TTC549 (cell line): ENCODE results near the gene CDX1.

Source experiments
- FAIRE-seq: peaks from 2 replicates; lab custom pipeline; 2012; peaks lifted over from hg19 to GRCh38; lab: Jason Lieb, UNC

Gene CDX1

DNA sequence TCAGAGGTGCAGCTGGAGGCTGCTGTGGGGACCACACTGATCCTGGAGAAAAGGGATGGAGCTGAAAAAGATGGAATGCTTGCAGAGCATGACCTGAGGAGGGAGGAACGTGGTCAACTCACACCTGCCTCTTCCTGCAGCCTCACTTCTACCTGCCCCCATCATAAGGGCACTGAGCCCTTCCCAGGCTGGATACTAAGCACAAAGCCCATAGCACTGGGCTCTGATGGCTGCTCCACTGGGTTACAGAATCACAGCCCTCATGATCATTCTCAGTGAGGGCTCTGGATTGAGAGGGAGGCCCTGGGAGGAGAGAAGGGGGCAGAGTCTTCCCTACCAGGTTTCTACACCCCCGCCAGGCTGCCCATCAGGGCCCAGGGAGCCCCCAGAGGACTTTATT is 17.4 kb downstream of the CDX1 start:
- FAIRE-seq, result no peak

DNA sequence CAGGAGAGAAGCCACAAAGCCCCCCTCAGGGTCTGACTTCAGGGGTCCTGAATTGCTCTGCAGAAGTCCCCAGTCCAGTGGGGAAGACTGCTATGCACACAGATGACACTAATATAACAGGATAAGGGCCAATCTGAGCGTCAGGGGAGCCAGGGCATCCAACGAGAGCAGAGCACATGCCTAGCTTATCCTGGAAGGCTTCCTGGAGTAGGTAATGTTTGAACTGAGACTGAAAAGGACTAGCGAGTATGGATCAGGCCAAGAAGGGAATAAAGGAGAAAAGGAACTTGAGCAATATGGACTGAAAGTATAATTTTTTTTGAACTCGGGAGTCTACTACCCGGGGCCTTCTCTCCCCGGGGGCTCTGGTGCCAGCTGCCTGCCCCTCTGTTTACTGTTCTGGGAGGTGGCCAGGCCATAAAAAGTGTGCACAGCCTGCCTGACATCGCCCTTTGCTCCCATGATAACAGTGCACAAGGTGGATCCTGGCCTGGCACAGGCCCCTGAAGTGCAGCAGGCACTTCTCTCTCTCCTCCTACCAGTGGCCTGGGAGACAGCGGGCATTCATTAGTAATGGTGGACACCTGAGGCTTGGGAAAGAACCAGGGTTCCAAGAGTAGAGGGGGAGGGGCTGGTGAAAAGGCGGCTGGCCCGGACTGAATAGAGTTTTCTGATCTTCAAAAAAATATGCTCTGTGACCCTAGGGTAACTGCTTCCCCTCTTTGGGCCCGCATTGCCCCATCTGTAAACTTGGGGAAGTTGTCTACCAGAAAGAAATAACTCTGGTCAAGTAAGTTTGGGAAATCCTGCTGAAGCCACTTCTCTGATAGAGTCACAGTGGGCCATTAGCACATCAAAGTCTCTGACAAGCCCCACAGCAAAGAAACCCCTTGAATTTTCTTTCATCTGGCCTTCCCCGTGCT is 18.7 kb downstream of the CDX1 start:
- FAIRE-seq, result no peak

- no peak for FAIRE-seq
Measured at GRCh38 chr5:150186137-150186536, 19.6 kb downstream of the CDX1 start.

DNA sequence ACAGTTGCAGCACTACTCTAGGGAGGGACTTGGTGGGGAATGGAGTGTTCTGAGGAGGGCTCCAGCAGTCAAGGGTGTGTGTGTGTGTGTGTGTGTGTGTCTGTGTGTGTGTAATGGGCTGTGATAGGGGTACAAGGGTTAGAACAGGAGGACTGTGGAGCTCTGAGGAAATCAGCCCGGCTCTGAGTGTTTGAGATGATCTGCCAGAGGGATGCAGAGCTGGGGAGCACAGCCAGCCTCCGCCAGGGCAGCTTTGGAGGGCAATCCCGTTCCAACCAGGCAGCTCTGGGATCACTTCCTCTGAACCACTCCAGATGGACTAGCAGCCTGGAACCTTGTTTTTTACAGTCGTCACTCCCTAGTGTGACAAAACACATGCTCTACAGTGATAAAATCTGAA is 20.3 kb downstream of the CDX1 start:
- no peak for FAIRE-seq

DNA sequence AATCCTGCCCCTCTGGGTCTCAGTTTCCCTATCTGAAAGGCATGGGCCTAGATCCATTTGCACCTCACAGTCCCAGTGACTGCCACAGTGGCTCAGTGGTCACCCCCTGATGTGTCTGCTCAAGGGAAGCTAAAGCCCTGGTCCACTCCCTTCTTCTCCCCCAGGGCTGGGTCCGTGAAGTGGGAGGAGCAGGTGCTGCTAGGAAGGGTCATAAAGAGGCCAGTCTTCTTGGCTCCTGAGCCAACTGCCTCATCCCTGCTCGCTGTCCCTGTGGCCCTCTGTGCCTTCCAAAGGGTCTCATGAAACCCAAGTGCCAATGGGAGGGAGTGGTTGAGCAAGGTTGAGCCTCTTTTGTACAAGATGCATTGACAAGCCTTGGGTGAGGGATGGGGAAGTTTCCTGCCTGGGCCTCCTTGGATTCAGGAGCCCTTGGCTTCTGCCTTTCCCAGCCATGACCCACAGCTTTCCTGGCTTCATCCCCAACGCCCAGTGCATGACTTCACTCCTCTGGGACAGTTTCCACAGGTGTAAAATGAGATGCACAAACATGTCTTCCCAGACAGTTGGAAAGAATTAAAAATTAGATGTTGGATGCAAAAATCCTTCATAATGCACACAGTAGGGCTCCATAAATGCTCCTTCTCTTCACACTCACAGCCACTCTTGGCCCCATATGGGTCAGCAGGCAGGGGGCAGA is 21.7 kb downstream of the CDX1 start:
- no peak for FAIRE-seq

DNA sequence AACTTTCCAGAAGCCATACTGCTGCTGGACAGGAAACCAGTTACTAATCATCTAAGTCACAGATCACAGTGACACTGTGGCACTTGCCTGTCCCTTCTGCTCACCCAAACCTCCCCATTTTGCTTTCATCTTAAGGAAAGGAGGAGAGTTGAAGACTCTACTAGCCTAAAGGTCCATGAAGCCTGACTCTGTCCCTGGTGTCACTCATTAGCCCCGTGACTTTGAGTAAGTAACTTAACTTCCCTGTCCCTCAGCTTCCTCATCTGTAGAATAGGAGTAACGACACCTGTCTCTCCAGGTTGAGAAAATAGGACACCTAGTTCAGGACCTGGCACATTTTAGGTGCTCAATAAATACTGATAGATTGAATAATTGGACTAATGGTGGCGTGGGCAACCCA is 22.7 kb downstream of the CDX1 start:
- no peak for FAIRE-seq

DNA sequence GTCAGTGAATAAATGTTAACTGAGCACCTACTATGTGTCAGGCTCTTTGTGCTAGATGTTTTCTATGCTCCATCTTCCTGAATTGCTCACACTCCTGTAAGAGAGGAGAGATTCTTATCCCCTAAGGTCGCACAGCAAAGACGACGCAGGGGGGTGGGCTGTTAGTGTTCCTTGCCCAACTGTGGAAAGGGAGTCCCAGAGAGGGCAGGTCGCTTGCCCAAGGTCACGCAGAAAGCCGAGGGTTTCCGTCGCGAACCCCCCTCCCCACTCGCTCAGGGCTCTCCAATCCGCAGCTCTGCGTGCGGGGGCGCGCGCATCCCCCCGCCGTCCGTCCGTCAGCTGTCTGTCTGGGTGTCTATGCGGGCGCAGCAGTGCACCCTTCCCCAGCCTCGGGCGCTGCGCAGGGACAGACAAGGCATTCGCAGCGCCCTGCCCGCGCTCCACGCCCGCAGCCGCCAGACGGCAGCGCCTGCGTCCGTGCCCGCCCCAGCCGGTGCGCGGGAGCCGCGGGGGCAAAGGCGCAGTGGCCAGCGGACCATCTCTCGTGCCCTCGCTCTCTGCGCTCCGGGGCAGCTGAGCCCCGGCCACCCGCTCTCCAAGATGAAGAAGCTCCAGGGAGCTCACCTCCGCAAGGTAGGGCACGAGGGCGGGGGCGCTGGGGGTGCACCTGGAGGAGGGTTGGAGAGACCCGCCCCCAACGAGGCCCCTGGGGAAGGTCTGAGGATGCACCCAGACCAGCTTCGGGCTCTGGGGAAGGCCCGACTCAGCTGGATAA is 23.3 kb downstream of the CDX1 start, which contains the start of gene SLC6A7:
SLC6A7 (plus strand) TSS at position 335 of the 775 bp plus-strand sequence; CDS start at position 601, 266 bp downstream.
- FAIRE-seq, result no peak

GRCh38 chr5:150190503-150190979 is 24.0 kb downstream of the CDX1 start:
- FAIRE-seq, result no peak

GRCh38 chr5:150190987-150191386 is 24.4 kb downstream of the CDX1 start:
- no peak for FAIRE-seq

- FAIRE-seq, result no peak
Measured at GRCh38 chr5:150192462-150192861, 25.9 kb downstream of the CDX1 start.

DNA sequence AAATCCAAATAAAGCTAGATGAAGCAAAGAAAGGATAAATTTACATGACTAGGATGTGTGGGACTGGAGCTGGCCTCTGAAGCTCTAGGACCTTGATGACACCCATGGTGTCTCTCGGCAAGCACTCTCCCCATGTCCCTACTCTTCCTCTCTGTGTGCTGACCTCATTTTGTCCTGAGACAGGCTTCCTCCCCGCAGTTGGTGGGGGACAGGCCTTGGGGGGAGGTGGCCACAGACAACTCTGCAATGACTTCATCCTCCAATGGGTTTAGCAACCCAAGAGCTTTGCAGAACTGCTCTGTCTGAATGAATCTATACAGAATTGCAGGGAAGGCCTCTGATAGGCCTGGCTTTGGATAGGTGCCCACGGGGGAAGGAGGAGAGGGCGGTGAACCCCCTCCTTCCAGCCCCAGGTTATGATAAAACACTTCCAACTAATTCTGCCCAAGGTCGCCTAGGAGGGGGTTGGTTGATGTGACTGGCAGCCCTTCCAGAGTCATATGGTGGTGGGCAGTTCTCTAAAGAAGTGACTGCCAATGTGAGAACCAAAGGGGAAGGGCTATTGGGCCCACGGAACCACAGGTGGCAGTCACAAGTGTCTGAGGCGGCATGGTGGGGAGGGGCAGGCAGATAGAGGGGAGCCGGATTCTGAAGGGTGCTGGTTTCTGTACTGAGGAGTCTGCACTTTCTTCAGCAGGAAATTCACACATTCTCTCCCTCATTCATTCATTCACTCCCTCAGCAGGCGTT is 29.3 kb downstream of the CDX1 start:
- no peak for FAIRE-seq

DNA sequence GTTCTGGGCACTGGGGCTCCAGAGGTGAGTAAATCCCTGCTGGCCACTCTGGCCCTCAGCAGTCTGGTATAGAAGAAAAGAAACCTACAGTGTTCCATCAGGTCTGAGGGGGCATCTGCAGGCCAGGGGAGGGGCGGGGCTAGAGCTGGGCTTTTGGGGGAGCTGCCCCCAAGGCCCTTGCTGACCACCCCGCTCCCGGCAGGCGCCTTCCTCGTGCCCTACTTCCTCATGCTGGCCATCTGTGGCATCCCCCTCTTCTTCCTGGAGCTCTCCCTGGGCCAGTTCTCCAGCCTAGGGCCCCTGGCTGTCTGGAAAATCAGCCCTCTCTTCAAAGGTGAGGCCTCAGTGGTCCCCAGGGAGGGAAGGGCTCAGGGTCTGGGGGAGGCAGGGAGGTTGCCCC is 29.9 kb downstream of the CDX1 start:
- no peak for FAIRE-seq

GRCh38 chr5:150196986-150197385 is 30.4 kb downstream of the CDX1 start:
- no peak for FAIRE-seq

GRCh38 chr5:150197476-150197875 is 30.9 kb downstream of the CDX1 start:
- FAIRE-seq, result no peak

GRCh38 chr5:150202501-150202900 is 35.9 kb downstream of the CDX1 start:
- no peak for FAIRE-seq

DNA sequence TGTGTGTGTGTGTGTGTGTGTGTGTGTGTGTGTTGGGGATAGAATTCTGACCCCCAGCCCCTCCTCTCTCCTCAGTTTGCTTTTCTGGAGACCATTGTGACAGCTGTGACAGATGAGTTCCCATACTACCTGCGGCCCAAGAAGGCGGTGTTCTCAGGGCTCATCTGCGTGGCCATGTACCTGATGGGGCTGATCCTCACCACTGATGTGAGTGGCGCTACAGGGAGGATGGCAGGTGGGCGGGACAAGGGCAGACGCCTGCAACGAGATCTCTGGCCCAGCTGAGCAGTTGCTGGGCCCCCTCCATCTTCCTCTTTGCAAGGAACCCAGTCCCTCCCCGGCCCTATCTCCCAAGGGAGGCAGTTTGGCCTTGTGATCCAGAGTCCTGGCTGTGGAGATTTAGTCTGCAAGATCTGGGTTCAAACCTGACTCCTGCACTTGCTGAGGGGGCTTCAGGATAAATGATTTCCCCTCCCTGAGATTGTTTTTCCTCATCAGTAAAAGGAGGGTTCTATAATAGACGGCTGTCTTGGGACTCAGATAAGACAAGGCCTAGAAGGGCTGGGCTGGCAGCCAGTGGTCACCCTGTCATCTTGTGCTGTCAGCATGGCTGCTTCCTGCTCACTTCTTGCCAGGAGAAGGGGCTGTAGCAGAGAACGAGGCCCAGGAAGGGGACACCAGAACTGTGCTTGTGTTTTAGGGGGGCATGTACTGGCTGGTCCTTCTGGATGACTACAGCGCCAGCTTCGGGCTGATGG is 37.4 kb downstream of the CDX1 start:
- FAIRE-seq, result no peak

- FAIRE-seq, result no peak
Measured at GRCh38 chr5:150204590-150204960, 38.0 kb downstream of the CDX1 start.

- FAIRE-seq, result no peak
Measured at GRCh38 chr5:150206098-150206778, 39.7 kb downstream of the CDX1 start.

DNA sequence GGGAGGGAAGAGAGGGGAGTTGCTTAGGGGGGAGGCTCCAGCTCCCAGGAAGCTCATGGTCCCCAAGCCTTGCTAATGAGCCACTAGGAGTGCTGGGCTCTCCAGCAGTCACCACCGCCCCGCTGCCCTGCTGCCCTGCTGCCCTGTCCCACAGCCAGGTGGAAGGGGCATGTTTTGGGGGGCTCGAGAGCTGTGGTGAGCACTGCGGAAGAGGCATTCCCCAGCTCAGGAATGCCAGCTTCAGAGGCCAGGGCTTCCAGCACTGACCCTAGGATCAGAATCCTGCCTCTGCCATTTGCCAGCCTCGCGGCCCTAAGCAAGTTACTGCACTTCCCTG is 40.2 kb downstream of the CDX1 start:
- FAIRE-seq, result no peak

GRCh38 chr5:150208187-150209098 is 41.9 kb downstream of the CDX1 start:
- FAIRE-seq, result no peak
